NCI-H2227 treated with DMSO at 0.1 percent for 48 hours (cell line): ENCODE measurements around the gene SRSF8.
"Not testable (repeated sequence)": the region's sequence is repeated elsewhere in the genome, so short reads cannot be mapped to it uniquely, and the experiment has no call there.

Experiments
- DNase-seq: peaks from one replicate; lab custom pipeline; 2025; lab: John Stamatoyannopoulos, UW

SRSF8 gene

DNA sequence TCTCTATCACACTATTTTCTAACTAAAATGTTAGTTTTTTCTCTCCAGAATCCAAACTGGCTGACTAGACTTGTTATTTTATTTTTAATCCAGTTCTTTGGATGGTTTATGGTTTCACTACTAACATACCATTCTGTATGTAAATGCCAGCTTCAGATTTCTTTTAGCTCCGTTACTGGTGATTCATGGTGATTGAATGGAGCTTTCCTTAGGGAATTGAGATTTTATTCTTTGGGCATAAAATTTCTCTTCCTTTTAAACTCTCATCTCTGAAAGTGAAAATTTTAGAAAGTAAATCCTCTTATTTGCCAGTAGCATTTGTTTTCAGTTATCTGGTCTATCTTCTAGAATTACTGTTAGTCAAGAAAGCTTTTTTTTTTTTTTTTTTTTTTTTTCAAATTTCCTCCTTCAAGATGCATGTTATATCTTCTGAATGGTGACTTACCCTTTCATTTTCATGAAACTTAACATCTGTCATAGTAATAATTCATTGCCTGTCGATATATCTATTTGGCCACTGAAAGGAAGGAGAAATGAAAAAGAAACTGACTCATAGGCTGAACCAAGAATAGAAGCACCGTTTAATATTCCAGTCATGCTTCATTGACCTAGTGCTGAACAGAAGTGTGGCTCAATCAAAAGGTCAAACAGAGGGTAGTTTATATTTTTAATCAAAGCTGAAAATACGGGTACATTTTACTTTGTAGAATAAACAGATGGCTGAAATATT, 29.3 kb downstream of the SRSF8 start:
- DNase-seq = no peak

DNA sequence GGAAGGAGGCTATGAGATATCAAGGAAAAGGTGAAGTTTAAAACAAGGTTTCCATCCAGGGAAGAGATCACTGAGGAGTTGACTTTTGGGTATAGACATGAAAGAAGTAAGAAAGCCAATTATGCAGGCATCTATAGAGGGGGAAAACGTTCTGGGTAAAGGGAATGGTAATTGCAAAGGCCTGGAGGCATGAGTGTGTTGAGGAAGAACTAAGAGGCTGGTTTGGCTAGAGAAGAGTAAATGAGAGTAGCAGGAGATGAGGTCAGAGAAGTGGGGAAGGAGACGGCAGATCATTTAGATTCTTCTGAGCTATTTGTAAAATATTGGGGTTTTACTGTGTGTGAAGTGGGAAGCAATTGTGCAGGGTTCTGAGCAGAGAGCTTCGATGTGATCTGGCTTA, 30.5 kb downstream of the SRSF8 start:
- DNase-seq = no peak

DNA sequence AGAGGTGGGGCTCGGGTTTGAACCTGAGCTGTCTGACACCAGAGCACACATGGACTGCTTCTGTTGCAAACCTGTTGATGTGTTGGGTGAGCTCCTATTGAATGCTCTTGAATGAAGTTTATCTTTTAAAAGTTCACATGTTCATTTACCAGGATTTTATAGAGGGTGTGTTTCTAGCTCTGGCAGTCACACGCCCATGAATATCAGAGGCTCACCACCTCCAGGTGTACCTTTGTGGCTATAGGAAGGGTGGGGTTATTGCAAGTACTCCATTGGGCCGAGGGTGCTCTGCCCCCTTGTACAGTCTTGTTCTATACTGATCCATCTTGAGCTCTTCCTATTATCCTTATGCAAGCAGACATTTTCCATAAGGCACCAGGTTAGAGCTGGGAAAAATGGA, 32.1 kb downstream of the SRSF8 start:
- DNase-seq = no peak

DNA sequence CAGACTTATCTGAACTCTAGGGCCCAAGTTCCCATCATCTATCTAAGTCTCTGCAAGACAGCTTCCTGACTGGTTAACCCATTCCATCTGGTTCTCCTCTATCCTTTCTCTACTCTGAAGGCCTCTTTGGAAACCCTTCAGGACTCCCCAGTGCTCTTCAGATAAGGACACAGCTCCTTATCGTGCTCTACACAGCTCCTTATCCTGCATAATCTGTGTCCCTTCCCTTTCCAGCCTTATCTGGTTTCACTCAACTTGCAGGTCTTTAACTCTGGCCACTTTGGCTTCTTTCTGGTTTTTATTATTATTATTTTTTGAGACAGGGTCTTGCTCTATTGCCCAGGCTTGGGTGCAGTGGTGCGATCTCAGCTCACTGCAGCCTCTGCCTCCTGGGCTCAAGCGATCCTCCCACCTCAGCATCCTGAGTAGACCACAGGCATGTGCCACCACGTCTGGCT, 33.5 kb downstream of the SRSF8 start:
- no peak for DNase-seq

DNA sequence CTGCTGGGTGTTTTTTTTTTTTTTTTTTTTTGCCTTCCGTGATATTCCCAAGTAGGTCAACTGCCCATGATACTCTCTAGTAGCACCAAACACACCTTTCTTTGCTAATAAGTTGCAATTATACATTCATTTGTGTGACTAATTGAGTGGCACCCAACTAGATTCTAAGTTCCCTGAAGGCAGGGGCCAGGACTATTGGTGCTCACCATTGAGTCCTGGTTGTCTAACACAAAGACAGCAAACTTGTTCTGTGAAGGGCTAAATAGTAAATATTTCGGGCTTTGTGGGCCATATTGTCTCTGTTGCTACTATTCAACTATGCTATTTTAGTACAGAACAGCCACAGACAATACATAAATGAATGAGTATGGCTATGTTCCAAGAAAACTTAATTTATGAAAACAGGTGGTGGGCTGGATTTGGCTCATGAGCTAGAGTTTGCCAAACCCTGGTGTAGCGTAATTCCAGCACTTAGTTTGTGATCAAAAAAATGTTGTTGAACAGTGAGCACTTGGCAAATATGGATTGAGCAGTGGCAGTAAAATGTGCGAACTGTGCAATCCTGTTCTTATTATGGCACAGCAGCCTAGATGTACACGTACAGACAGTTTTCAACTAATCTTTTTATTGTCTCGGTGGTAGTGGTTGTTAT, 34.3 kb downstream of the SRSF8 start:
- DNase-seq = no peak

DNA sequence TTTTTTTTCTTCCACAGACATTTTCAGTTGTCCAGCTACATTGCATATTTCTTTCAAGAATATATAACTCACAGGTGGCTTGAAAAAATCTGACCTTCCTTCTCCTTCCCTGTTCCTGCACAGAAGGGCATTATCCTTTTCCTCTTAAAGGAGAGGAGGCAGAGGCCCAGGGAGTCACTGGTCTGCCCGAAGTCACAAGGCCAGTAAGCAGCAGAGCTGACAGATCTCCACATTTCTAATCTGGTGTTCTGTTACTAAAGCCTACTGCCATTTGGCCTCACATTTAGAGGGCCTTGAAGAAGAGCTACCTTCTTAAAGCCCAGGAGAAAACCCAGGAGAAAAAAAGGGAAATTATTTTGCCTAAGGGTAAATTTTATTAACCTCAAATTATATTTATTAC, 35.2 kb downstream of the SRSF8 start:
- DNase-seq = no peak

DNA sequence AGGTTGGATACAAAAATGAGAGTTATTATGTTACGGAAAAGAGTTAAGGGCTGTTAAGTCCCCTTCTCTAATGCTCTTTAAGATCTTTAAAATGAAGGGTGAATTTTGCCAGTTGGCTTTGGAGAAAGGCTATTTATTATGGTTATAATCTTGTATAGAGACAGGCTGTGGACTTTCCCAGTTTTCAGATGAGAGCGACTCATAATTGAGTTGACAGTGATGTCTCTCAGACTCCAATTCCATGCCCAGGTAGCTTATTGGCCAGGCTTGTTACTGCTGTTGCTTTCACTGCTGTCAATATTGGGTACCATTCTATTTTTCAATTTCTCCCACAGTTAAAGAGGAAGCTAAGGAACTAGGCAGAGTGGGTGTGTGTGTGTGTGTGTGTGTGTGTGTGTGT, 36.0 kb downstream of the SRSF8 start:
- DNase-seq = no peak

DNA sequence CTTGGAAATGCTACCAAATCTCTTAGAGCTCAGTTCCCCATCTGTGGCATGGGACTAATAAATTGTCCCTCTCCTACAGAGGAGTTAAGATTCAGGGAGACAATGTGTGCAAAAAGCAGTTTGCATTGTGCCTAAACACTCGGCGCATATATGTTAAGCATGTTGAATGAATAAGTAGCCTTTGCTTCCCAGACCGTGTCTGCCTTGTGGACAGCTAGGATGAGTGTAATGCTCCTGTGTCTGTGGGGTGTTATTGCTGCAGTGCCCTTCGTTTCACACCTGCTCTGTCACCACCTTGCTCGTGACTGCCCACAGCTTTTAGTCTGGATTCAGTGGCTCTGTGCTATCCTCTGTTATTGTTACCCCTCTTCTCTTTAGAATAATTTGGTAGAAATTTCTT, 37.0 kb downstream of the SRSF8 start:
- no peak for DNase-seq

DNA sequence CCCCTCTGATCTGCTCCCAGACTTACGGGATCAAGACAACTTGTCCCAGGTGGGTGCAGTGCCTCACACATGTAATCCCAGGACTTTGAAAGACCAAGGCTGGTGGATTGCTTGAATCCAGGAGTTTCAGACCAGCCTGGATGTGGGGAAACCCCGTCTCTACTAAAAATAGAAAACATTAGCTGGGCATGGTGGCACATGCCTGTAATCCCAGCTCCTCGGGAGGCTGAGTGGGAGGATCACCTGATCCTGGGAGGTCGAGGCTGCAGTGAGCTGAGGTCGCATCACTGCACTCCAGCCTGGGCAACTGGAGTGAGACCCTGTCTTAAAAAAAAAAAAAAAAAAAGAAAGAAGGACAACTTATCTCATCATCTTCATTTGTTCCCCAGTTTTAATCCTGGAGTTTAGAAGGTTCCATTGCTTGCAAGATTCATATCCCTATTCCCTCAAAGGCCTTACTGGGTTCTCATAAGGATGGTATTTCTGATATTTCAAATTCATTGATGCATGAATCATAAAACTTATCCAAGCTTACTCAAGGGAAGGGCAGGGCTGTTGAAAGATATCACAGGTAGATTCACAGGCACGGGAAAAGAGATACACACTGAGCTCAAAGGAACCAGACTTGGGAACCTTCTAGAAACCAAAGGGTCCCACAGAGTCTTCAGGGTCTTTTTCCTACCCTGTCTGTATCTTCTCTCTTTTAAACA, 37.6 kb downstream of the SRSF8 start:
- no peak for DNase-seq

DNA sequence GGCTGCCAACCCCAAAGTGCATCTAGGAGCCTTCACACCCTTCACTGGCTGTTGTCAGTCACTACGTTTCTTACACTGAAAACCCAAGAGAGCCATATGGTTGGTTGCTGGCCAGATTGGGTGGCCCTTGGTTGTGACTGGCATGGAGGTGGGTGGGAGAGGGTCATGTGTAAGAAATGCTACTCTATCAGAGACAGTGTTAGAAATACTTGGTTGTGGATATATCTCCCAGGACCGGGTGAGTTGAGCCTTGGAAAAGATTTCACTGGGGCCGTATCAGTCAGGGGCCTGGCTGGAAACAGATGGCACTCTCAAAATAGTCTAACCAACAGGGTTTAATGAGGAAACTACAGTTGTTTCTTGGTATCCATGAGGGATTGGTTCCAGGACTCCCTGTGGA, 38.1 kb downstream of the SRSF8 start:
- DNase-seq = no peak

DNA sequence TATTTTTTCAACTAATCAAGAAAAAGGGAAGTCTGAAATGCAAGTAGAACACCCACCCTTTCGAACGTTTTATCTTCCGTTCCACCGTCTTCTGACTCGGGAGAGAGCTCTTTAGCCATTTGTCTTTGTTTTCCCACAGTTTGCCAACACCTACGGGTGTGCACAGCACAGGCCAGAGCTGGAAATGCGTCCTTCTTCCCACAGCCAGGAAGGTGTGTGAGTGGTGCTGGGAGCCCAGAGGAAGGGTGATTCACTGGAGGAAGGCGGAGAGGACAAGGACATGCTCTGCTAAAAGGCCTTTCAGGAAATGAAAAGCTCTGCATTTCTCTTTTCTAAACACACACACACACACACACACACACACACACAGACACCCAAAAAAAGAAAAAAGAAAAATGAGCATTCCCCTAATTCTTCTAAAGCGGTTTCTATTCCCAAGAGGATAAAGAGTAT, 41.5 kb downstream of the SRSF8 start:
- DNase-seq = no peak

DNA sequence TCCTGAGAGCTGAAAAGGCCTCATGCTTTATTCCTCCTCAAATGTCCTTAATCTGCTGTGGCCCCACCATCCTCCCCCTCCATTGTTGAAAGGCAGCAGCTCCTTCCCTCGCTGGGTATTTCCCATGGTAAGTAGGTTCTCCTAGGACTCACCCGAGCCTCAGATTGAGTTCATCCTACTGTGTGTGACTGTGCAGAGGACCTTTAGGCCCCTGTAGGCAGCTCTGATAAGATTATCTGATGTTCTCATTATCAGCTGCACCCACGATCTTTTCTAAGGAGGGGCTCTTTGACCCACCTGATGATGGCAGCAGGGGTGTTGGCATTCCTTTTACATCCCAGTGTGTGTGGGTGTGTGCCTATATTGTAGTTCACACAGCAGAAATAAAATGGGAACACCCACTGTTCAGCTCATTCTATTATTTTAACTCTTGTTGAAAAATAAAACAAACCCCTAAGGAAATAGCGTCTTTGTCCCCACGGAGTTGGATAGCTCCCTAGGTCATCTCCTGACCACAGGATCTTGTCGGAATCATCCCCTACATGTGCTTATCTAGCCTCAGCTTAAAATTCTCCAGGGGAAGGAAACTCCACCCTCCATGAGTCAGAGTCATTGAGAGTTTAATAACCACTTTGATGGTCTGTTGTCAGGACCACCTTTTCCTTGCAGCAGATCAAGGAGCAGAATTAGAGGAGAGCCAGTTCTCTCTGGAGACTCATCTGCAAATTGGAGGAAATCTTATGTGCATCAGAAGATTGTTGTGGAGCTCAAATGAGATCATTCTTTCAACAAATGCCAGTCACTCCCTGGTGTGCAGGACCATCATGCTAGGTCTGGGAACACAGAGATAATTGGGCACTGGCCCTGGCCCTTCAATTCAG, 42.2 kb downstream of the SRSF8 start:
- peak; percentile 61 for DNase-seq

DNA sequence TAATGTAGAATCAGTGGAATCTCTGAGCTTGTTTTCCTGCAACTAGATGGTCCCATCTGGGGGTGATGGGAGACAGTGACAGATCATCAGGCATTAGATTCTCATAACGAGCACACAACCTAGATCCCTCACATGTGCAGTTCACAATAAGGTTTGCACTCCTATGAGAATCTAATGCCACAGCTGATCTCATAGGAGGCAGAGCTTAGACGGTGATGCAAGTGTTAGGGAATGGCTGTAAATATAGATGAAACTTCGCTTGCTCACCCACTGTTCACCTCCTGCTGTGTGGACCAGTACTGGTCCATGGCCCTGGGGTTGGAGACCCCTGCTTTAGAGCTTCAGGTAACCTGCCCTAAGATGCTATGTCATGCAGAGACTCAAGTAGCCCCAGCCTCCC, 44.8 kb downstream of the SRSF8 start:
- DNase-seq = not testable (repeated sequence)

DNA sequence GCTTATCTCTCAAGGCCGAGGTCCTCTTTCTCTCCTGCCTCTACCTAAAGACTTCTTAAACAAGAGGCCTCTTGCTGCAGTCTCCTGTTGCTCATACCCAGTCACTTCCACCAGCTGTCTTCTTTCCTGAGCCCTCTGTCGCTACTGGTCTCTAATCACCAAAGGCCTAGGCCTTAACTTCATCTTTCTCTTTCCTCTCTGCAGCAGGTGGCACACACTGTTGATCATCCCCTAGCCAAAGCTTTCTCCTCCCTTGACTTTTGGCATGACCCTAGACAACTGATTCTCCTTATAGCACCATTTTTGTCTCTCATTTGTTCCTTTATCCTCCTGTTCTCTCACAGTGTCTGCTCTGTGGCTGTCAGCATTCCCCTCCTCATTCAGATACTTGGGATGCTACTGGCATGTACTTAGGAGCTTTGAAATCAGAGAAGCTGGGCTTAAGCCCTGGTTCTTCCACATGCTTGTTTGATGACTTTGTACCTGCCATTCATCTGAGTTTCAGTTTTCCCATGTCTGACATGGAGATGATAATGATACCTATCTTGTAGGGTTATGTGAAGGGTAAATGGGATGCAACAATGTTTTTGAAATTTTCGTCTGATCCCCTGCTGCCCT, 45.3 kb downstream of the SRSF8 start:
- no peak for DNase-seq

DNA sequence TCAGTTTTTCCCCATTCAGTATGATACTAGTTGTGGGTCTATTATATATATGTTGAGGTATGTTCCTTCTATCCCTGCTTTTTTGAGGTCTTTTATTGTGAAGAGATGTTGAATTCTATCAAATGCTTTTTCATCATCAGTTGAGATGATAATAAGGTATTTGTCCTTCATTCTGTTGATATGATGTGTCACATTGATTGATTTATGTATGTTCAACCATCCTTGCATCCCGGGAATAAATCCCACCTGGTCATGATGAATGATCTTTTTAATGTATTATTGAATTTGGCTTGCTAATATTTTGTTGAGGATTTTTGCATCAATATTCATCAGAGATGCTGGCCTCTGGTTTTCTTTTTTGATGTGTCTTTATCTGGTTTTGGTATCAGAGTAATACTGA, 48.9 kb downstream of the SRSF8 start:
- DNase-seq = no peak

DNA sequence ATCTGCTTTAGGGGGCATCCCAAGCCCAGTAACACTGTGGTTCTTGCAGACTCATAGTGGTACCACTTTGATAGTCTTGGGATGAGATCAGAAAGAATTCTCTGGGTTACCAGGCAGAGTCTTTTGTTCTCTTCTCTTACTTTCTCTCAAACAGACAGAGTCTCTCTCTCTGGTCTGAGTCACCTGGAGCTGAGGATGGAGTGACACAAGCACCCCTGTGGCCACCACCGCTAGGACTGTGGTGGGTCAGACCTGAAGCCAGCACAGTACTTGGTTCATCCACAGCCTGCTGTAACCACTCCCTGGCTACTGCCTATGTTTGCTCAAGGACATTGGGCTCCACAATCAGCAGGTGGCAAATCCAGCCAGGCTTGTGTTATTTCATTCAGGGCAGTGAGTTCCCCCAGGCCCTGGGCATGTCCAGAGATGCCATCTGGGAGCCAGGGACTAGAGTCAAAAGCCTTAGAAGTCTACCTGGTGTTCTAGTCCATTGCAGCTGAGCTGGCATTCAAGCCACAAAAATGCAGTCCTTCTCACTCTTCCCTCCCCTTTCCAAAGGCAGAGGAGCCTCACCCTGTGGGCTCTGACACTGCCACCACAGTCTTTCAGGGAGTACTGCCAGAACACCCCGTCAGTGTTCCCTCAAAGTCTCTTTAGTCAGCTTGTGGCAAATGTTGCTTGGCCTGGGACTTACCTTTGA, 52.8 kb downstream of the SRSF8 start:
- DNase-seq = no peak
